ENCODE data around the gene TESMIN.

DNA sequence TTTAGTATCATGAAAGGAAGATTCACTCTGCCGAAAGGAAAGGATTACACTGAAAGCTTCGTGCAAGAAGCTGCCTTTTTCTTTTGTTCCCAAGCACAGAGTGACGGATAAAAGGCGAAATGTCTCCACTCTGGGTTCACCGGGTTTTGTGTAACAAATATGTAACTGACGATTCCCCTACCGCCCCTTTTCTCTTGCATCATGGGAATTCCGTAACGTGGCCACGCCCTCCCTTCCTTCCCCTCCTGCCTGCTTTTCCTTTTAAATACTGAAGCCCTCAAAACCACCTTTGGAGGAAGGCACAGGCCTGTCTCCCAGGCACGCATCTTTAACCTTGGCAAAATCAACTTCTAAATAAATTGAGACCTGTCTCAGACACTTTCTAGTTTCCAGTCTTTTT is 16.4 kb upstream of the TESMIN start:
- TF ChIP-seq POLR2AphosphoS5 (IDR thresholded peaks at IDR 0.05; ENCODE audit: low read depth, low read length) = no peak
- TF ChIP-seq TAF1 (IDR thresholded peaks at IDR 0.05; ENCODE audit: low read depth, low read length) = no peak
